Measurements from ENCODE around the gene ADAM15. TPM values are rescaled to one million over a fixed set of nuclear protein-coding genes. Genes with fewer than 3 reads are reported as not detected.

The ADAM15 gene
- total RNA-seq, 1 experiment from 2014 or later = 41.7 TPM

DNA sequence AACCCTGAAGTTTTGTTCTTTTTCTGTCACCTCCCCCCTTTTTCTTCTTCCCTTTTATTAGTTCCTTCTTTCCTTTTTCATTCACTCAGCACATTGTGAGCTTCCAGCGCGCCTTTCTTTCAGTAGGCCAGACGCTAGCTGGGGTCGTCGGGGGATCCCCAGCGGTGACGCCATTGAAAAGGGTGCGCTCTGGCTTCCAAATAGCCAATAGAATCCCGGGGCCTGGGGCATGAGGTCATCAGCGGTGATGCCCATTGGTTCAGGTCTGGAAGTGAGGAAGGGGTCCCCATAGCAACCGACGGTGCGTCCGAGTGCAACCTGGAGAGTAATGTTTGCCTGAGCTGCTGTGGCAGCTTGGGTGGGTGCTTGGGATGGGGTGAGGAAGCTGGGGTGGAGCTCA lies 20.6 kb downstream of the ADAM15 start:
- Histone ChIP-seq H3K4me1 (ENCODE audit: control insufficient read depth, insufficient read depth, low read length) (peaks cover 14% of the 10 kb centered on the region), H3K27me3 (ENCODE audit: control insufficient read depth, insufficient read depth, low read length) (no peaks in the 10 kb centered on the region), H3K27ac (ENCODE audit: low read length) (no peak overlapping the region), H3K4me3 (ENCODE audit: low read depth in 2 of 2, low read length in 2 of 2) (no peak overlapping the region), H3K36me3 (ENCODE audit: control insufficient read depth, insufficient read depth, low read length) (no peaks in the 10 kb centered on the region), H3K9me3 (ENCODE audit: control insufficient read depth, insufficient read depth, low read depth, low read length) (no peaks in the 10 kb centered on the region)
- ChIA-PET CTCF (interaction anchor here (0.6 kb wide), 1 partner anchor 10 kb away, joined by 3 read pairs; no protein-coding TSS in a partner anchor), POLR2A (interaction anchor here (0.7 kb wide), 2 partner anchors 51 to 673 kb away, joined by 4 to 7 read pairs; no protein-coding TSS in a partner anchor)
- ATAC-seq = no peak
- BruUV-seq (replicated peaks) = no TSS peak
- intact Hi-C loops (cut with micrococcal nuclease; ENCODE audit: unreplicated experiment) = no loop called here
- TF ChIP-seq TCF7L2 (IDR thresholded peaks at IDR 0.05; ENCODE audit: low read depth, low read length) = no peak
- TF ChIP-seq SIN3A (IDR thresholded peaks at IDR 0.05; ENCODE audit: borderline replicate concordance, insufficient read depth, low read depth, low read length) = no peak
- TF ChIP-seq, protein P1, sequence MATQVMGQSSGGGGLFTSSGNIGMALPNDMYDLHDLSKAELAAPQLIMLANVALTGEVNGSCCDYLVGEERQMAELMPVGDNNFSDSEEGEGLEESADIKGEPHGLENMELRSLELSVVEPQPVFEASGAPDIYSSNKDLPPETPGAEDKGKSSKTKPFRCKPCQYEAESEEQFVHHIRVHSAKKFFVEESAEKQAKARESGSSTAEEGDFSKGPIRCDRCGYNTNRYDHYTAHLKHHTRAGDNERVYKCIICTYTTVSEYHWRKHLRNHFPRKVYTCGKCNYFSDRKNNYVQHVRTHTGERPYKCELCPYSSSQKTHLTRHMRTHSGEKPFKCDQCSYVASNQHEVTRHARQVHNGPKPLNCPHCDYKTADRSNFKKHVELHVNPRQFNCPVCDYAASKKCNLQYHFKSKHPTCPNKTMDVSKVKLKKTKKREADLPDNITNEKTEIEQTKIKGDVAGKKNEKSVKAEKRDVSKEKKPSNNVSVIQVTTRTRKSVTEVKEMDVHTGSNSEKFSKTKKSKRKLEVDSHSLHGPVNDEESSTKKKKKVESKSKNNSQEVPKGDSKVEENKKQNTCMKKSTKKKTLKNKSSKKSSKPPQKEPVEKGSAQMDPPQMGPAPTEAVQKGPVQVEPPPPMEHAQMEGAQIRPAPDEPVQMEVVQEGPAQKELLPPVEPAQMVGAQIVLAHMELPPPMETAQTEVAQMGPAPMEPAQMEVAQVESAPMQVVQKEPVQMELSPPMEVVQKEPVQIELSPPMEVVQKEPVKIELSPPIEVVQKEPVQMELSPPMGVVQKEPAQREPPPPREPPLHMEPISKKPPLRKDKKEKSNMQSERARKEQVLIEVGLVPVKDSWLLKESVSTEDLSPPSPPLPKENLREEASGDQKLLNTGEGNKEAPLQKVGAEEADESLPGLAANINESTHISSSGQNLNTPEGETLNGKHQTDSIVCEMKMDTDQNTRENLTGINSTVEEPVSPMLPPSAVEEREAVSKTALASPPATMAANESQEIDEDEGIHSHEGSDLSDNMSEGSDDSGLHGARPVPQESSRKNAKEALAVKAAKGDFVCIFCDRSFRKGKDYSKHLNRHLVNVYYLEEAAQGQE (IDR thresholded peaks at IDR 0.05; ENCODE audit: insufficient read depth in 1 of 2, low read depth in 2 of 2, low read length in 1 of 2) = no peak
- in situ Hi-C loops (cut with HindIII; ENCODE audit: low pct_unique_long_range_greater_than_20kb, low sequenced_read_pairs) = no loop called here
- DNase-seq (ENCODE audit: low read depth, low spot score) = no peak

DNA sequence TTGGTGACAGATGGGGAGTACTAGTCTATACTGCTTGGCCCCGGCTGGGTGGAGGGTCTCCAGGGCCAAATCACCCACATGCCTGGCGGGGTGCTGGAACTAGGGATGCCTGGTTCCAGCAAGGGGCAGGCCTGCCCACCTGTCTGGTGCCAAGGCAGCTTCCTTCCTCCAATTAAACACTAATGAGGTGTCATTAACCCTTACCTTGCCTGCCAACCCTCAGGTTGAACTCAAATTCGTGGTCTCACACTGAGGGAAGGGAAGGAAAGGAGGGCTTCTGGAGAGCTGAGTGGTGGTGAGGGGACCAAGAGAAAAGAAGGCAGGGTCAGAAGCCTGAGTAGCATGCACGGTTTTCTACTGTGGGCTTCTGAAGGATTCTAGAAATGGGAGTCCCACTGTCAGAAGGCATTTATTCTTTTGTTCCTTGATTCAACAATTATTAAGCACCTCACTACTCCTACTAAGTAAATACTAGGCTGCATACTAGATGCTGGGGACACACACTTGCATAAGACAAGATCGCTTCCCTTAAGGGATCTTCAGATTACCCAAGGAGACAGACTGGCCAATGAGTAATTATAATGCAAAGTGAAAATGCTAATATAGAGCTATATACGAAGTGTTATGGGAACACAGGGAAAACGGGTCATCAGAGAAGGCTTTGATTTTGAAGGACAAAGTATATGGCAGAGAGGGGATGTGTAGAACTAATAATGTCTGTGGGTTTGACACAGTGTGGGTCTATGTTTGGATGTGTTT lies 21.6 kb downstream of the ADAM15 start:
- Histone ChIP-seq H3K9me3 (ENCODE audit: control insufficient read depth, insufficient read depth, low read depth, low read length) (no peaks in the 10 kb centered on the region), H3K27me3 (ENCODE audit: control insufficient read depth, insufficient read depth, low read length) (no peaks in the 10 kb centered on the region), H3K36me3 (ENCODE audit: control insufficient read depth, insufficient read depth, low read length) (no peaks in the 10 kb centered on the region), H3K27ac (ENCODE audit: low read length) (no peak overlapping the region), H3K4me3 (ENCODE audit: low read depth in 2 of 2, low read length in 2 of 2) (no peak overlapping the region), H3K4me1 (ENCODE audit: control insufficient read depth, insufficient read depth, low read length) (peaks cover 14% of the 10 kb centered on the region)
- no peak for ATAC-seq
- ChIA-PET POLR2A (interaction anchor here (0.8 kb wide), 1 partner anchor 178 kb away, joined by 3 read pairs; no protein-coding TSS in a partner anchor), CTCF (interaction anchor here (1.1 kb wide), 1 partner anchor 12 kb away, joined by 3 read pairs; no protein-coding TSS in a partner anchor)
- in situ Hi-C loops (cut with HindIII; ENCODE audit: low pct_unique_long_range_greater_than_20kb, low sequenced_read_pairs) = no loop called here
- intact Hi-C loops (cut with micrococcal nuclease; ENCODE audit: unreplicated experiment) = no loop called here
- no peak for DNase-seq (ENCODE audit: low read depth, low spot score)
- BruUV-seq (replicated peaks) = no TSS peak
- TF ChIP-seq, protein P2, sequence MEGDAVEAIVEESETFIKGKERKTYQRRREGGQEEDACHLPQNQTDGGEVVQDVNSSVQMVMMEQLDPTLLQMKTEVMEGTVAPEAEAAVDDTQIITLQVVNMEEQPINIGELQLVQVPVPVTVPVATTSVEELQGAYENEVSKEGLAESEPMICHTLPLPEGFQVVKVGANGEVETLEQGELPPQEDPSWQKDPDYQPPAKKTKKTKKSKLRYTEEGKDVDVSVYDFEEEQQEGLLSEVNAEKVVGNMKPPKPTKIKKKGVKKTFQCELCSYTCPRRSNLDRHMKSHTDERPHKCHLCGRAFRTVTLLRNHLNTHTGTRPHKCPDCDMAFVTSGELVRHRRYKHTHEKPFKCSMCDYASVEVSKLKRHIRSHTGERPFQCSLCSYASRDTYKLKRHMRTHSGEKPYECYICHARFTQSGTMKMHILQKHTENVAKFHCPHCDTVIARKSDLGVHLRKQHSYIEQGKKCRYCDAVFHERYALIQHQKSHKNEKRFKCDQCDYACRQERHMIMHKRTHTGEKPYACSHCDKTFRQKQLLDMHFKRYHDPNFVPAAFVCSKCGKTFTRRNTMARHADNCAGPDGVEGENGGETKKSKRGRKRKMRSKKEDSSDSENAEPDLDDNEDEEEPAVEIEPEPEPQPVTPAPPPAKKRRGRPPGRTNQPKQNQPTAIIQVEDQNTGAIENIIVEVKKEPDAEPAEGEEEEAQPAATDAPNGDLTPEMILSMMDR (IDR thresholded peaks at IDR 0.05) = no peak
- TF ChIP-seq, protein P1 (IDR thresholded peaks at IDR 0.05; ENCODE audit: insufficient read depth in 1 of 2, low read depth in 2 of 2, low read length in 1 of 2) = no peak
